Adipose tissue (tissue), 3 donors: ENCODE measurements around the gene CD96. TPM values are rescaled to one million over a fixed set of nuclear protein-coding genes. Genes with fewer than 3 reads are reported as not detected.
"Not testable (repeated sequence)": the region's sequence is repeated elsewhere in the genome, so short reads cannot be mapped to it uniquely, and the experiment has no call there.

ENCODE experiments used
- H3K27ac ChIP-seq: one replicate; pipeline ENCODE4 v1.5.1; 2013; ENCODE audit warnings: low read depth, low read length
- WGBS, 3 donors: extraction: QIAGEN DNeasy Blood & Tissue Kit; methylation state at CpG; one replicate each; pipeline ENCODE4 v1.1.7; 2013; 5-methylcytosine and 5-hydroxymethylcytosine counted together
- polyA plus RNA-seq, 3 donors: library from polyadenylated mRNA; stranded (reverse); fragments of 200-250 nt; gene quantifications; one replicate each; pipeline ENCODE4 v1.2.3, GENCODE V29; 2013
- donor health status: healthy with polysubstance abuse.
- donor health status: Bipolar disorder and iron deficiency.
- donor health status: healthy.

Gene CD96
- polyA plus RNA-seq, result 1 to 10 TPM in 2 of 3 donors, under 1 TPM in 1; 0.69 to 4.9 (median 2.5) TPM

GRCh38 chr3:111541911-111542483, at the start of gene CD96:
CD96 (plus strand) TSS chr3:111542197; CDS start chr3:111542249, 52 bp downstream.
- no peak within 1 kb of the TSS for H3K27ac ChIP-seq
- WGBS, 3 donors, result 39 to 46% (median 40%) methylated on average over 11 of the region's 11 CpGs

GRCh38 chr3:111493276-111493675, 48.7 kb upstream of the CD96 start:
- no peak overlapping the region for H3K27ac ChIP-seq

GRCh38 chr3:111496894-111497559, 45.0 kb upstream of the CD96 start:
- H3K27ac ChIP-seq, result no peak overlapping the region
- 88 to 92% (median 90%) methylated on average over 14 of the region's 14 CpGs for WGBS, 3 donors

- 70 to 85% (median 81%) methylated on average over 3 of the region's 3 CpGs for WGBS, 3 donors
- no peak overlapping the region for H3K27ac ChIP-seq
Measured at GRCh38 chr3:111498022-111498421, 44.0 kb upstream of the CD96 start.

- no peak overlapping the region for H3K27ac ChIP-seq
- WGBS, 3 donors, result 79 to 91% (median 87%) methylated on average over 1 of the region's 1 CpG
Measured at GRCh38 chr3:111506435-111506834, 35.6 kb upstream of the CD96 start.

GRCh38 chr3:111509308-111509707, 32.7 kb upstream of the CD96 start:
- no peak overlapping the region for H3K27ac ChIP-seq
- 88 to 93% (median 88%) methylated on average over 4 of the region's 4 CpGs for WGBS, 3 donors

GRCh38 chr3:111517801-111518200, 24.2 kb upstream of the CD96 start:
- H3K27ac ChIP-seq, result no peak overlapping the region
- WGBS, 3 donors, result 57 to 84% (median 76%) methylated on average over 4 of the region's 4 CpGs

- 46 to 73% (median 72%) methylated on average over 6 of the region's 6 CpGs for WGBS, 3 donors
- no peak overlapping the region for H3K27ac ChIP-seq
Measured at GRCh38 chr3:111519178-111519855, 22.7 kb upstream of the CD96 start.

- 47 to 73% (median 55%) methylated on average over 3 of the region's 3 CpGs for WGBS, 3 donors
- no peak overlapping the region for H3K27ac ChIP-seq
Measured at GRCh38 chr3:111521891-111522290, 20.1 kb upstream of the CD96 start.

GRCh38 chr3:111524486-111524885, 17.5 kb upstream of the CD96 start:
- H3K27ac ChIP-seq, result not testable (repeated sequence)
- 88 to 96% (median 96%) methylated on average over 1 of the region's 1 CpG for WGBS, 3 donors

GRCh38 chr3:111531446-111531845, 10.6 kb upstream of the CD96 start:
- 59 to 67% (median 60%) methylated on average over 4 of the region's 4 CpGs for WGBS, 3 donors
- H3K27ac ChIP-seq, result no peak overlapping the region

GRCh38 chr3:111534701-111535100, 7.3 kb upstream of the CD96 start:
- 71 to 77% (median 76%) methylated on average over 4 of the region's 4 CpGs for WGBS, 3 donors
- no peak overlapping the region for H3K27ac ChIP-seq

GRCh38 chr3:111538111-111538510, 3.9 kb upstream of the CD96 start:
- no peak overlapping the region for H3K27ac ChIP-seq
- WGBS, 3 donors, result 82 to 91% (median 82%) methylated on average over 1 of the region's 1 CpG

GRCh38 chr3:111538681-111539083, 3.3 kb upstream of the CD96 start:
- H3K27ac ChIP-seq, result no peak overlapping the region
- WGBS, 3 donors, result 10 to 45% (median 13%) methylated on average over 4 of the region's 4 CpGs

GRCh38 chr3:111539351-111540331, 2.4 kb upstream of the CD96 start:
- H3K27ac ChIP-seq, result no peak overlapping the region

GRCh38 chr3:111541391-111541790, 606 bp upstream of the CD96 start:
- WGBS, 3 donors, result 40 to 64% (median 46%) methylated on average over 3 of the region's 3 CpGs
- no peak overlapping the region for H3K27ac ChIP-seq

More at GRCh38 chr3:111539351-111540331, 2.4 kb upstream of the CD96 start:
- 12 to 24% (median 21%) methylated on average over 10 of the region's 10 CpGs for WGBS, 3 donors

GRCh38 chr3:111542611-111543300, 759 bp downstream of the CD96 start:
- no peak overlapping the region for H3K27ac ChIP-seq
- WGBS, 3 donors, result 78 to 84% (median 79%) methylated on average over 4 of the region's 4 CpGs

GRCh38 chr3:111545349-111545748, 3.4 kb downstream of the CD96 start:
- H3K27ac ChIP-seq, result no peak overlapping the region
- WGBS, 3 donors, result 55 to 61% (median 60%) methylated on average over 2 of the region's 2 CpGs
